ENCODE measurements around the gene DHRSX.
A peak's percentile ranks its signal among the peaks of the same experiment; 100 is the strongest.
"Not testable (repeated sequence)": the region's sequence is repeated elsewhere in the genome, so short reads cannot be mapped to it uniquely, and the experiment has no call there.

DHRSX gene

GRCh38 chrX:2497961-2498780, 2.6 kb downstream of the DHRSX start:
- DNase-seq: no peak

DNA sequence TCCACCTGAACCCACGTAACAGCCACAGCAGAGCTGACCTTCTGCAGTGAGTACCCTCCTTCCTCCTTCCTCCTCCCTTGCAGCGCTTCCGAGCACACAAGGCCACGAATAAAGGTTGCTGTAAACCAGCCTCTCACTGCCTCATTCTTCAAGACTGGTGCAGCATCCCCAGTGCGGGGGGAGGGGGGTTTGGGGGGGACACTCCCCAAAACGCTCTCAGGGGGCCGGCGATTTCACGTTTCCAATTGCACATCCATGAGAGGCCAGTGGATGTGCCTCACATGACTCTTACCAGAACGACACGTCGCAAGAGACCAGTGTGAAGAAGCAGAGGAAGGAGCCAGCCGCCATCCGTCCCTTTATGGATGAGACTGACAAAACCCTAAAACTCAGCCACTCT, 5.2 kb downstream of the DHRSX start:
- no peak for DNase-seq

- no peak for DNase-seq
These were observed 8.1 kb downstream of the DHRSX start for GRCh38 chrX:2492531-2493218.

GRCh38 chrX:2490634-2491033, 10.1 kb downstream of the DHRSX start:
- DNase-seq: no peak

DNA sequence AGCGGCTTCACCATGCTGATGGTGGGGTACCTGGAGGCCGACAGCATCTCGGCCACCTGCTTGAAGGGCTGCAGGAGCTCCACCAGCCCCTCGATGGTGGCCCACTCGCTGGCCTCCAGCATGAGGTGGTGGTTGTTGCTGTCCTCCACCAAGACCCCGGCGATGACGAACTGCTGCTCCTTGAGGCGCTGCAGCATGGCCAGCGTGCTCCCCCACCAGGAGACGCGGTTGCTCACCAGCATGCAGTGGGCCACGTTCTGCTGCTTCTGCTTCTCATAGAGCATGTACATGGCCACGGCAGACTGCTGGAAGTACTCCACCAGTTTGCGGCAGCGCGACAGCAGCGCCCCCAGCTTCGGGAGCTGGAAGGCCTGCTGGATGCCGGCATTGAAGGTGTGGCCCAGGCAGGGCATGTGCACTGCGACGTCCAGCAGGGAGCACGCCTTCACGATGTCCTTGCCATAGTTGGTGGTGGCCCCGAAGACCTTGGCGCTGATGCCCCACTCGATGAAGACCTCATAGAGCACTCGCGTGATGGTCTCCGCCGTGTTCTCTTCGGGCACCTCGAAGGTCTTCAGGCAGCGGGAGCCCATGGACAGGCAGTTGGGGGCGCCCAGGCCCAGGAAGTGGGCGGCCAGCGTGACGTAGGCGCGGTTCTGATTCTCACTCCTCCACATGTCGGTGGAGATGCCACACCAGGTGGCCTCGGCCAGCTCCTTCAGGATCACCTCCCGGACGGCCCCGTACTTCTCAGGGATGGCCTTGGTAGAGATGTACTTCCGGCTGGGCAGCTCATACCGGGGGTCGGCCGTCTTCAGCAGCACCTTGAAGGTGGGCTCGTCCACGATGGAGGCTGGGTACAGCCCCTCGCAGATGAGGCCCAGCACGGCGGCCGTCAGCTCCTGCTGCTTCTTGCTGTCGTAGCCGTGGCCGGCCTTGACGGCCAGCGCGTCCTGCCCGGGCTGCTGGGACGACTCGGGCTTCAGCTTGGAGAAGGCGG, 11.0 kb downstream of the DHRSX start:
- no peak for DNase-seq

GRCh38 chrX:2488621-2489285, 12.0 kb downstream of the DHRSX start:
- no peak for DNase-seq

DNA sequence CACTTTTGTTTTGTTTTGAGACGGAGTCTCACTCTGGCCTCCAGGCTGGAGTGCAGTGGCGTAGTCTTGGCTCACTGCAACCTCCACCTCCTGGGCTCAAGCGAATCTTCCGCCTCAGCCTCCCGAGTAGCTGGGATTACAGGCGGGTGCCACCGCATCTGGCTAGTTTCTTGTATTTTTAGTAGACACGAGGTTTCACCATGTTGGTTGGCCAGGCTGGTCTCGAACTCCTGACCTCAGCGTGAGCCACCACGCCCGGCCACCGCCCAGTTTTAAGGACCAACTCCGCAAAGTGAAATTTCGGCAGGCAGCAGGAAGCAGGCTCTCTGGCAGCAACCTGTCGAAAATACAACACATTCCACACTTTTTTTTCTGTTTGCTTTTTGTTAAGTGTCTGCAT, 13.4 kb downstream of the DHRSX start:
- no peak for DNase-seq

GRCh38 chrX:2486476-2487133, 14.2 kb downstream of the DHRSX start:
- no peak for DNase-seq

GRCh38 chrX:2485789-2486345, 14.9 kb downstream of the DHRSX start:
- no peak for DNase-seq

GRCh38 chrX:2484721-2485648, 15.8 kb downstream of the DHRSX start:
- DNase-seq: peak; percentile 60

DNA sequence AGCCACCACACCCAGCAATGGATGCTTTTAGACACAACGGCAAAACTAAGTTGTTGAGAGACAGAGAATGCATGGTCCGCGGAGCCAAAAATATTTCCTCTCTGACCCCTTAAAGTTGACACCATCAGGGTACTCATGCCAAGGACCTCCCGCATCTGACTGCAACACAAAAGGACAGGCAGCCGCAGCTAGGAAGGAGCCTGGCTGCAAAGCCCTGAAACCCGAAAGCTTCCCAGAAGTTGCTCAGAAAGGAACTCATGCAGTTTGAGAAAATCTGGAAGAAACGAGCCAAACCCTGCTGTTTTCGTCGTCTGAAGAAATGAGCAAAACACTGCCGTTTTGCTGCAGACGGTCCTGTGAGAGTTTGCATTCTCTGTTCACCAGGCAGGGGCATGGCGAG, 16.5 kb downstream of the DHRSX start:
- DNase-seq: peak; percentile 48

DNA sequence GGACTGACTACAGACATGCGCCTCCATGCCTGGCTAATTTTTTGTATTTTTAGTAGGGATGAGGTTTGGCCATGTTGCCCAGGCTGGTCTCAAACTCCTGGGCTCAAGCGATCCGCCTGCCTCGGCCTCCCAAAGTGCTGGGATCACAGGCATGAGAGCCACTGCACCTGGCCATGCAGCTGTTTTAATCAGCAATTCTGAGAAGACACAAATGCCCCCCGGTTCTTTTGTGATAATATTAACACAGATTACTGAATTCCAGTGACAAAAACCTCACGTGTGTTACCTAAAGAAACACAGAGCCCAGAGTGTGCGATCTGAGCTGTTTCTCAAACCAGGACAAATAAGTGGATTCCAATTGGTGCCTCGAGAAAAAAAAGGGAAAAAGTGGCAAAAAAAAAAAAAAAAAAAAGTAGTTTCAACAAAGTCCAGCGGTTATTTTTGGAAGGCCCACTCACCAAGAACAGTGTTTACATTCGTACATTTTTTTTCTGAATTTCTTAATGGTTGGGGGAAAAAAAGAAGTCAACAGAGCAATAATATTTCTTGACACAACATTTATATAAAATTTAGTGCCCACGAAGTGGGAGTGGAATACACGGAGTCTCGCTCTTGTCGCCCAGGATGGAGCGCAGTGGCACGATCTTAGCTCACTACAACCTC, 17.2 kb downstream of the DHRSX start:
- DNase-seq: no peak

GRCh38 chrX:2481597-2481996, 19.2 kb downstream of the DHRSX start:
- DNase-seq: not testable (repeated sequence)

- DNase-seq: not testable (repeated sequence)
These were observed 20.8 kb downstream of the DHRSX start for GRCh38 chrX:2479982-2480381.

DNA sequence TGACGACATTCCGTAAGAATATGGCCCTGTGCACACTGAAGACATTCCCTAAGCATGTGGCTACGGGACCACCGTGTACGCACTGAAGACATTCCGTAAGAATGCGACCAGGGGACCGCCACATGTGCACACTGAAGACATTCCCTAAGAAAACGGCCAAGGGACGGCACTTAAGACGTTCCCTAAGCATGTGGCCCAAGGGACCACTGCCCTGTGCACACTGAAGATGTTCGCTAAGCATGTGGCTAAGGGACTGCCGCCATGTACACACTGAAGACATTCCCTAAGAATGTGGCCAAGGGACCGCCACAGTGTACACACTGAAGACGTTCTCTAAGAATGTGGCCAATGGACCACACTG, 21.4 kb downstream of the DHRSX start:
- DNase-seq: peak; percentile 11

GRCh38 chrX:2478546-2479419, 22.0 kb downstream of the DHRSX start:
- DNase-seq: peak; percentile 8

- not testable (repeated sequence) for DNase-seq
These were observed 23.5 kb downstream of the DHRSX start for GRCh38 chrX:2477313-2477712.

DNA sequence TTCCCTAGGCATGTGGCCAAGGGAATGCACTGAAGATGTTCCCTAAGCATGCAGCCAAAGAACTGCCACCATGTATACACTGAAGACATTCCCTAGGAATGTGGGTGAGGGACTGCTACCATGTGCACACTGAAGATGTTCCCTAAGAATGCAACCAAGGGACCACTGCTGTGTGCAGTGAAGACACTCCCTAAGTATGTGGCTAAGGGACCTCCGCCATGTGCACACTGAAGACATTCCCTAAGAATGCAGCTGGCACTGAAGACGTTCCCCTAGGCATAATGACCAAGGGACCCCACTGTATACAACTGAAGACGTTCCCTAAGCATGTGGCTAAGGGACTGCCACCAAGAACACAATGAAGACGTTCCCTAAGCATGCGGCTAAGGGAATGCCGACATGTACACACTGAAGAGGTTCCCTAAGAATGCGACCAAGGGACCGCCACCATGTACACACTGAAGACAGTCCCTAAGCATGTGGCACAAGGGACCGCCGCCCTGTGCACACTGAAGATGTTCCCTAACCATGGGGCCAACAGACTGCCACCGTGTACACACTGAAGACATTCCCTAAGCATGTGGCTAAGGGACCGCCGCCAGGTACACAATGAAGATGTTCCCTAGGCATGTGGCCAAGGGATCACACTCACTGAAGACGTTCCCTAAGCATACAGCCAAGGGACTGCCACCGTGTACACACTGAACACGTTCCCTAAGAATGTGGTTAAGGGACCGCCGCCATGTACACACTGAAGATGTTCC, 25.6 kb downstream of the DHRSX start:
- DNase-seq: no peak
